GM18873 (cell line): ENCODE measurements around the gene PHRF1.
"Not testable (repeated sequence)": the region's sequence is repeated elsewhere in the genome, so short reads cannot be mapped to it uniquely, and the experiment has no call there.

ENCODE experiments used
- ATAC-seq: cut with Tn5 transposase; IDR thresholded peaks from one replicate; pipeline ENCODE4 v1.9.1; 2021; ENCODE audit warnings: mild to moderate bottlenecking, moderate library complexity, moderate number of reproducible peaks; ENCODE audit not compliant: unreplicated experiment, low FRiP score

PHRF1 gene

DNA sequence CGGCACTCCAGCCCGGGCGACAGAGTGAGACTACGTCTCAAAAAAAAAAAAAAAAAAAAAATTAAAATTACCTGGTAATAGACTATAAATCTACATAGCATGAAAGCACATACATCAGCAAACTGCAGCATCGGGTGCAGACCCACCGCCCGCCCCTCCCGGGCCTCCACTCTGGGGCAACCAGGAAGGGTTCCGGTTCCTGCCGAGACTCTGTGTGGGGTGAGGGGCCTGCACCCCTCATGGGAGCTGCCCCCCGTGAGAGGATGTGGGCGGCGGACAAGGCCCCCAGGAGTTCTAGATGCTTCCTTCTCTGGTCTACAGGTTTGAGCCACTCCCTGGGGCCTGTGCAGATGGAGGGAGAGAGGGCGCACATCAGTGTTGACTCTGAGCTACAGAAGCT, 69.9 kb downstream of the PHRF1 start:
- no peak for ATAC-seq

DNA sequence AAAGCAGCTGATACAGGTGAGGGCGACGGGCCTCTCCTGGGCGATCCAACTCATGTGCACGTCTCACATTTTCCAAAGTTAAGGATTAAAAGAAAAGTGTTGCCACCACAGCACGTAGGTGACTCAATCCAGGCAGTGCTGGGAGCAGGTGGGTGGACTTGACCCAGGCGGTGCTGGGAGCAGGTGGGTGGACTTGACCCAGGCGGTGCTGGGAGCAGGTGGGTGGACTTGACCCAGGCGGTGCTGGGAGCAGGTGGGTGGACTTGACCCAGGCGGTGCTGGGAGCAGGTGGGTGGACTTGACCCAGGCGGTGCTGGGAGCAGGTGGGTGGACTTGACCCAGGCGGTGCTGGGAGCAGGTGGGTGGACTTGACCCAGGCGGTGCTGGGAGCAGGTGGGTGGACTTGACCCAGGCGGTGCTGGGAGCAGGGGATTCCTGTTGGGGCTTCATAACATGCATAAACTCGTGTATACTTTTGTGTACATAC, 71.4 kb downstream of the PHRF1 start:
- ATAC-seq, result not testable (repeated sequence)

DNA sequence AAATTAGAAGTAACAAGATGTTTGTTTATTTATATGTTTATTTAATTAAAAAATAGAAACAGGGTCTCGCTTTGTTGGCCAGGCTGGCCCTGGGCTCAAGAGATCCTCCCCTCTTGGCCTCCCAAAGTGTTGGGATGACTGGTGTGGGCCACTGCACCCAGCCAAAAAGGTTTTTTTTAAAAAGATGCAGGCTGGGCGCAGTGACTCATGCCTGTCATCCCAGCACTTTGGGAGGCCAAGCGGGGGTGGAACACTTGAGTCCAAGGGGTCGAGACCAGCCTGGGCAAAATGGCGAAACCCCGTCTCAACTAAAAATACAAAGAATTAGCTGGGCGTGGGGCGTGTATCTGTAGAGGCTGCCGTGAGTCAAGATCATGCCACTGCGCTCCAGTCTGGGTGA, 74.2 kb downstream of the PHRF1 start:
- no peak for ATAC-seq

DNA sequence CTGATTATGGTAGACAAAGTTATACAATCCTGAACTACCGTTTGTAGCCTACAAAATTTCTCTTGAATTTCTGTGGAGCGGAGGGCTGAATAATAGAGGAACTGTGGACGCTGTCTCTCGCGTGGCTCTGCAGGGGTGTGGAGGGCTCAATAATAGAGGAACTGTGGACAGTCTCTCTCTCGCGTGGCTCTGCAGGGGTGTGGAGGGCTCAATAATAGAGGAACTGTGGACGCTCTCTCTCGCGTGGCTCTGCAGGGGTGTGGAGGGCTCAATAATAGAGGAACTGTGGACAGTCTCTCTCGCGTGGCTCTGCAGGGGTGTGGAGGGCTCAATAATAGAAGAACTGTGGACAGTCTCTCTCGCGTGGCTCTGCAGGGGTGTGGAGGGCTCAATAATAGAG, 76.9 kb downstream of the PHRF1 start:
- ATAC-seq, result not testable (repeated sequence)

- no peak for ATAC-seq
Observed at GRCh38 chr11:653837-654236, 77.6 kb downstream of the PHRF1 start.

GRCh38 chr11:654444-654843, 78.2 kb downstream of the PHRF1 start:
- not testable (repeated sequence) for ATAC-seq

- ATAC-seq, result no peak
Observed at GRCh38 chr11:655036-655726, 78.9 kb downstream of the PHRF1 start.

DNA sequence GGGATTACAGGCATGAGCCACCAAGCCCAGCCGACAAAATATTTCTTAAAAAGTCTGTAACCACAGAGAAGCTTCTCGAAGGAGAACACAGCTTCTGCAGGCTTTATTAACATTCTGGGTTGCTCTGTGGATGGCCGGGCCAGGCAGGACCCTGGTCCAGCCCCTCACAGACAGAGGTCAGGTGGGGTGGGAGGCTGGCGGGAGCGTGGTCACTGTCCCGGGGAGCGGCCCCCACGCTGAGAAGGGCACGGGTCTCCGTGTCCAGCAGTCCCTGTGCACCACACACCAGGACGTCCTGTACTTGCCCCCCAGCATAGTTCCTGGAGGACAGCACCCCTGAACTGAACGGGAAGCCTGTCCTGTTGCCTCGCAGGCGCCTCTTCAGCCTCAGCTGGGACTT, 80.2 kb downstream of the PHRF1 start:
- ATAC-seq, result no peak

GRCh38 chr11:656866-657265, 80.6 kb downstream of the PHRF1 start:
- ATAC-seq, result no peak

- ATAC-seq, result no peak
Observed at GRCh38 chr11:657691-658126, 81.4 kb downstream of the PHRF1 start.

DNA sequence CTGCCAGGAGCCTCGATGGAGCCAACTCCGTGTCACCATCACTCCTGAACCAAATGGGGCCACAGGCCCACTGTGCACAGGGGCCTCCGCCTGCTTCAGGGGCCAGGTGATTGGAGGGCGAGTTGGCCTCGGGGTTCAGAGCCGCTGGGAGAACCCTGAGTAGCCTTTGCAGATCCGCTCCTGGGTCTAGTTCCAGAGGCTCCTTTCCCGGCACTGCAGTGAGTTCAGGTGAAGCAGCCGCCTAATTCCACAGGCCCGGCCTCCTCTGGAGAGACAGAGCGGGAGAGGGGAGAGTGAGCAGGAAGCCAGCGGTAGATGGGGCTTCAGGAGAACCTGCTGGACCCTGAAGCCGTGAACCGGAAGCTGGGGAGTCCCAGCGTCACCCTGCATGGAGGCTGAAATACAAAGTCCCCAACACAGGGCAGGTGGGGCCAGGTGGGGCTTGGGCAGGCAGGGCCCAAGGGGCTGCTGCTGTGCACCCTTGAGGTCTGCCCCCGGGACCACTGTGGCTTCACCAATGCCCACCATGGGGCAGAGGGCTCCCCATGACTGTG, 83.3 kb downstream of the PHRF1 start:
- no peak for ATAC-seq

DNA sequence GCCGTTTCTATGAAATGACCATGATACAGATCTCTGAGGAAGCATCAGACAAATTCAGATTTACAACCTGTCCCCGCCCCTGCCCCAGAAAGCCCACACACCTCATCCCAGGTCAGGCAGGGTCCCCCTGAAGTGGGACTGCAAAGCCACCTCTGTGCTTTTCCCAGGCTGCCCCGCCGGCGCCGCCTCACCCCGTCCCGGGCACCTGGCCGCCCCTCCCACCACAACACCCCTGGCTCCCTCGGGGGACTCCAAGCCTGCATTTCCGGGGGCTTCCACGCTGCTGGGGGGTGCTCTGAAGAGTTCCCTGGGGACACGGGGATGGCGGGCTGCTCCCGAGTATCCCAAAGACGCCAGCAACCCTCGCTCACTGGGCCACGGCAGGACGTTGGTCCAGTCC, 84.0 kb downstream of the PHRF1 start:
- no peak for ATAC-seq

GRCh38 chr11:660681-661444, 84.6 kb downstream of the PHRF1 start:
- ATAC-seq, result no peak
